Measurements from ENCODE around the gene CXCL13.

- no peak for TF ChIP-seq KLF8 (tag by site-specific recombination; IDR thresholded peaks at IDR 0.05)
- TF ChIP-seq ZSCAN23 (tag by site-specific recombination; IDR thresholded peaks at IDR 0.05): no peak
- TF ChIP-seq MYNN (tag by site-specific recombination; IDR thresholded peaks at IDR 0.05; ENCODE audit: borderline replicate concordance): no peak
- no peak for TF ChIP-seq CTCF (tag by site-specific recombination; IDR thresholded peaks at IDR 0.05)
- no peak for TF ChIP-seq BCL11A (tag by site-specific recombination; IDR thresholded peaks at IDR 0.05; ENCODE audit: low read depth)
- no peak for TF ChIP-seq ZNF621 (tag by site-specific recombination; IDR thresholded peaks at IDR 0.05)
- TF ChIP-seq ZNF138 (tag by site-specific recombination; IDR thresholded peaks at IDR 0.05; ENCODE audit: borderline replicate concordance): no peak
- no peak for TF ChIP-seq AEBP2 (tag by site-specific recombination; IDR thresholded peaks at IDR 0.05; ENCODE audit: borderline replicate concordance)
- no peak for TF ChIP-seq PBX3 (CRISPR knock-in tag; IDR thresholded peaks at IDR 0.05)
- no peak for TF ChIP-seq ZNF274 (IDR thresholded peaks at IDR 0.05; ENCODE audit: low read length)
- no peak for TF ChIP-seq ZNF274 (tag by site-specific recombination; IDR thresholded peaks at IDR 0.05; ENCODE audit: borderline replicate concordance)
Observed at GRCh38 chr4:77582156-77582555, 23.5 kb upstream of the CXCL13 start.

Data from HEK293 (cell line).